ENCODE measurements around the gene TVP23A.

TVP23A gene

DNA sequence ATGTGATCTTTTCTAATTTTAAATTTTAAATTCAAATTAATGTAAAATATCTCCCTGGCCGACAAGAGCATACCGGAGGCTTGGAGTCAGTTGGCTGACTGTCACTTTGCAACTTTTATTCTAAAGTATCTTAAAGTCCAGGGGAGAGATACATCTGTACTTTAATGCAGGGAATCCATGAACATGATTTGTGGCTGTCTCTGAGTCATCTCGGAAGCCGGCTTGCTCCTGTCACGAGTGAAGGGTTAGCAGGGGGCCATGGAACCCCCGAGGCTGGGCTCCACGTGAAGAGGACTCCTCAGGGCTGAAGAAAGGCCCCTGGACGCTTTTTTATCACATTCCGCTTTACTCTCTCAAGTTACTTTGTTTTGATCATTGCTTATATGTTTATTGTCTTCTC lies 13.3 kb downstream of the TVP23A start (continued):
- TF ChIP-seq MEIS1 (CRISPR knock-in tag; IDR thresholded peaks at IDR 0.05; ENCODE audit: borderline replicate concordance) (no peak), GLIS1 (tag by site-specific recombination; IDR thresholded peaks at IDR 0.05) (peak; percentile 26; the same call in 1 of the 2 replicates), ZNF473 (tag by site-specific recombination; IDR thresholded peaks at IDR 0.05) (no peak)
- TF ChIP-seq, protein P1, sequence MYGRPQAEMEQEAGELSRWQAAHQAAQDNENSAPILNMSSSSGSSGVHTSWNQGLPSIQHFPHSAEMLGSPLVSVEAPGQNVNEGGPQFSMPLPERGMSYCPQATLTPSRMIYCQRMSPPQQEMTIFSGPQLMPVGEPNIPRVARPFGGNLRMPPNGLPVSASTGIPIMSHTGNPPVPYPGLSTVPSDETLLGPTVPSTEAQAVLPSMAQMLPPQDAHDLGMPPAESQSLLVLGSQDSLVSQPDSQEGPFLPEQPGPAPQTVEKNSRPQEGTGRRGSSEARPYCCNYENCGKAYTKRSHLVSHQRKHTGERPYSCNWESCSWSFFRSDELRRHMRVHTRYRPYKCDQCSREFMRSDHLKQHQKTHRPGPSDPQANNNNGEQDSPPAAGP (tag by site-specific recombination; IDR thresholded peaks at IDR 0.05) = no peak

DNA sequence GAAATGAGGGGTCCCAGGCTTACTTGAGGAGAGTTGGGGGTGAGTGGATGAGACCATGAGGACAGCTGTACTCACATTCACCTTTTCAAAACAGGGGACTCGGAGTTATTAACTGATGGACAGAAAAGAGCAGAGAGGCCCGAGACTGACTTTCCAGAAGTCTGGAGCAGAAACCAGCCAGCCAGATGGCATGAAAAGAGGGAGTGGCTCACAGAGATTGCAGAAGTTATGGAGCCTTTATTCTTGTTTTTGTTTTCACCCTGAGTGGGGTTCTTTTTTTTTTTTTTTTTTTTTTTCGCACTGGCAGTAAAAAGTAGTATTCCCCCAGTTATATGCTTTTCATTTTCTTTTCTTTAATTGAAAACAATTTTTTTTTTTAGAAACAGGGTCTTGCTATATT lies 18.9 kb downstream of the TVP23A start:
- ChIA-PET CTCF (no interaction called here), POLR2A (no interaction called here)
- Histone ChIP-seq H3K4me3 (ENCODE audit: low read depth, low read length) (no peak overlapping the region), H3K36me3 (ENCODE audit: control insufficient read depth in 2 of 2, insufficient read depth in 1 of 2, low read length in 2 of 2) (no peaks in the 10 kb centered on the region), H3K4me1 (ENCODE audit: control insufficient read depth, insufficient read depth, low read length) (no peaks in the 10 kb centered on the region), H3K27ac (ENCODE audit: extremely low read depth, low read depth, low read length) (no peak overlapping the region), H3K9me3 (ENCODE audit: control insufficient read depth, insufficient read depth, low read depth, low read length) (no peaks in the 10 kb centered on the region)
- TF ChIP-seq MZF1 (tag by site-specific recombination; IDR thresholded peaks at IDR 0.05; ENCODE audit: borderline replicate concordance) = no peak
- no peak for TF ChIP-seq ZNF510 (tag by site-specific recombination; IDR thresholded peaks at IDR 0.05; ENCODE audit: insufficient replicate concordance)
- TF ChIP-seq, protein P1 (tag by site-specific recombination; IDR thresholded peaks at IDR 0.05) = no peak
- TF ChIP-seq ZNF768 (tag by site-specific recombination; IDR thresholded peaks at IDR 0.05) = no peak
- TF ChIP-seq, protein P2, sequence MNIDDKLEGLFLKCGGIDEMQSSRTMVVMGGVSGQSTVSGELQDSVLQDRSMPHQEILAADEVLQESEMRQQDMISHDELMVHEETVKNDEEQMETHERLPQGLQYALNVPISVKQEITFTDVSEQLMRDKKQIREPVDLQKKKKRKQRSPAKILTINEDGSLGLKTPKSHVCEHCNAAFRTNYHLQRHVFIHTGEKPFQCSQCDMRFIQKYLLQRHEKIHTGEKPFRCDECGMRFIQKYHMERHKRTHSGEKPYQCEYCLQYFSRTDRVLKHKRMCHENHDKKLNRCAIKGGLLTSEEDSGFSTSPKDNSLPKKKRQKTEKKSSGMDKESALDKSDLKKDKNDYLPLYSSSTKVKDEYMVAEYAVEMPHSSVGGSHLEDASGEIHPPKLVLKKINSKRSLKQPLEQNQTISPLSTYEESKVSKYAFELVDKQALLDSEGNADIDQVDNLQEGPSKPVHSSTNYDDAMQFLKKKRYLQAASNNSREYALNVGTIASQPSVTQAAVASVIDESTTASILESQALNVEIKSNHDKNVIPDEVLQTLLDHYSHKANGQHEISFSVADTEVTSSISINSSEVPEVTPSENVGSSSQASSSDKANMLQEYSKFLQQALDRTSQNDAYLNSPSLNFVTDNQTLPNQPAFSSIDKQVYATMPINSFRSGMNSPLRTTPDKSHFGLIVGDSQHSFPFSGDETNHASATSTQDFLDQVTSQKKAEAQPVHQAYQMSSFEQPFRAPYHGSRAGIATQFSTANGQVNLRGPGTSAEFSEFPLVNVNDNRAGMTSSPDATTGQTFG (tag by site-specific recombination; IDR thresholded peaks at IDR 0.05; ENCODE audit: borderline replicate concordance) = no peak
- no peak for TF ChIP-seq ZNF24 (tag by site-specific recombination; IDR thresholded peaks at IDR 0.05)
- TF ChIP-seq, protein P3, sequence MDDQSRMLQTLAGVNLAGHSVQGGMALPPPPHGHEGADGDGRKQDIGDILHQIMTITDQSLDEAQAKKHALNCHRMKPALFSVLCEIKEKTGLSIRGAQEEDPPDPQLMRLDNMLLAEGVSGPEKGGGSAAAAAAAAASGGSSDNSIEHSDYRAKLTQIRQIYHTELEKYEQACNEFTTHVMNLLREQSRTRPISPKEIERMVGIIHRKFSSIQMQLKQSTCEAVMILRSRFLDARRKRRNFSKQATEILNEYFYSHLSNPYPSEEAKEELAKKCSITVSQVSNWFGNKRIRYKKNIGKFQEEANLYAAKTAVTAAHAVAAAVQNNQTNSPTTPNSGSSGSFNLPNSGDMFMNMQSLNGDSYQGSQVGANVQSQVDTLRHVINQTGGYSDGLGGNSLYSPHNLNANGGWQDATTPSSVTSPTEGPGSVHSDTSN (CRISPR knock-in tag; IDR thresholded peaks at IDR 0.05) = no peak
- no peak for TF ChIP-seq ZNF112 (tag by site-specific recombination; IDR thresholded peaks at IDR 0.05)
- TF ChIP-seq, protein P4, sequence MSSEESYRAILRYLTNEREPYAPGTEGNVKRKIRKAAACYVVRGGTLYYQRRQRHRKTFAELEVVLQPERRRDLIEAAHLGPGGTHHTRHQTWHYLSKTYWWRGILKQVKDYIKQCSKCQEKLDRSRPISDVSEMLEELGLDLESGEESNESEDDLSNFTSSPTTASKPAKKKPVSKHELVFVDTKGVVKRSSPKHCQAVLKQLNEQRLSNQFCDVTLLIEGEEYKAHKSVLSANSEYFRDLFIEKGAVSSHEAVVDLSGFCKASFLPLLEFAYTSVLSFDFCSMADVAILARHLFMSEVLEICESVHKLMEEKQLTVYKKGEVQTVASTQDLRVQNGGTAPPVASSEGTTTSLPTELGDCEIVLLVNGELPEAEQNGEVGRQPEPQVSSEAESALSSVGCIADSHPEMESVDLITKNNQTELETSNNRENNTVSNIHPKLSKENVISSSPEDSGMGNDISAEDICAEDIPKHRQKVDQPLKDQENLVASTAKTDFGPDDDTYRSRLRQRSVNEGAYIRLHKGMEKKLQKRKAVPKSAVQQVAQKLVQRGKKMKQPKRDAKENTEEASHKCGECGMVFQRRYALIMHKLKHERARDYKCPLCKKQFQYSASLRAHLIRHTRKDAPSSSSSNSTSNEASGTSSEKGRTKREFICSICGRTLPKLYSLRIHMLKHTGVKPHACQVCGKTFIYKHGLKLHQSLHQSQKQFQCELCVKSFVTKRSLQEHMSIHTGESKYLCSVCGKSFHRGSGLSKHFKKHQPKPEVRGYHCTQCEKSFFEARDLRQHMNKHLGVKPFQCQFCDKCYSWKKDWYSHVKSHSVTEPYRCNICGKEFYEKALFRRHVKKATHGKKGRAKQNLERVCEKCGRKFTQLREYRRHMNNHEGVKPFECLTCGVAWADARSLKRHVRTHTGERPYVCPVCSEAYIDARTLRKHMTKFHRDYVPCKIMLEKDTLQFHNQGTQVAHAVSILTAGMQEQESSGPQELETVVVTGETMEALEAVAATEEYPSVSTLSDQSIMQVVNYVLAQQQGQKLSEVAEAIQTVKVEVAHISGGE (tag by site-specific recombination; conservative IDR thresholded peaks at IDR 0.05; ENCODE audit: low read depth) = no peak
- TF ChIP-seq ZNF837 (tag by site-specific recombination; IDR thresholded peaks at IDR 0.05) = no peak
- TF ChIP-seq ZNF138 (tag by site-specific recombination; IDR thresholded peaks at IDR 0.05; ENCODE audit: borderline replicate concordance) = no peak
- TF ChIP-seq ZNF155 (tag by site-specific recombination; IDR thresholded peaks at IDR 0.05) = no peak
- no peak for TF ChIP-seq ZNF214 (tag by site-specific recombination; IDR thresholded peaks at IDR 0.05; ENCODE audit: borderline replicate concordance)
- TF ChIP-seq ZNF658 (tag by site-specific recombination; IDR thresholded peaks at IDR 0.05) = no peak
- TF ChIP-seq TCF7L2 (IDR thresholded peaks at IDR 0.05; ENCODE audit: borderline replicate concordance, low read depth, low read length) = no peak
- no peak for TF ChIP-seq ZNF521 (tag by site-specific recombination; IDR thresholded peaks at IDR 0.05)

All from HEK293 (cell line).